ENCODE data around the gene PFDN1.

Gene PFDN1

GRCh38 chr5:140262839-140263238, 40.1 kb downstream of the PFDN1 start:
- no peaks in the 10 kb centered on the region for H3K9me3 ChIP-seq (ENCODE audit: control insufficient read depth, low read length)
- H3K27ac ChIP-seq (ENCODE audit: insufficient read depth, low read depth, low read length, poor library complexity, severe bottlenecking), result no peak overlapping the region
- H3K4me3 ChIP-seq (ENCODE audit: insufficient read depth, low read depth, low read length), result no peak overlapping the region
- peaks cover 7% of the 10 kb centered on the region for H3K4me1 ChIP-seq (ENCODE audit: control insufficient read depth, insufficient read depth, low read length)
- 77 to 92% methylated on average over 3 of the region's 3 CpGs for WGBS, 2 experiments
- H3K36me3 ChIP-seq (ENCODE audit: control insufficient read depth, insufficient read depth, low read length), result no peaks in the 10 kb centered on the region
- H3K27me3 ChIP-seq (ENCODE audit: control insufficient read depth, insufficient read depth, low read length, poor library complexity, severe bottlenecking), result no peaks in the 10 kb centered on the region

DNA sequence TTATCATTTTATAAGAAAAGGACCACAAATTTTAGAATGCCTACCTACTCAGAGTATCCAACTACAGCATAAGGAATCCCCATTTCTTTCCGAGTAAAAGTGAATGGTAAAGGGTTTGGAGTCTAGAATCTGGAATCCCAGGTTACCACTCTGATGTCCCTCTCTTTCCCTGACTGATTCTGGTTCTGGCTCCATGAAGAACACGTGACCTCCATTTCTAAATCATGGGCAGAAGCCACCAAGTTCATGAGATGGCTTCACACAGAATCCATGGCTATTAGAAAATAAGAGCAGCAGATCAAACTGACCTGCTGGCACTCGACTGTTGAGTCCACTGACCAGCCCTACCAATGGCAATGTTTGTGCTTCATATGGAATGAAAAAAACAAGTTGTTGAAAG, 40.7 kb downstream of the PFDN1 start:
- peaks cover 3% of the 10 kb centered on the region for H3K4me1 ChIP-seq (ENCODE audit: control insufficient read depth, insufficient read depth, low read length)
- 92 to 96% methylated on average over 3 of the region's 3 CpGs for WGBS, 2 experiments
- H3K36me3 ChIP-seq (ENCODE audit: control insufficient read depth, insufficient read depth, low read length), result no peaks in the 10 kb centered on the region
- H3K9me3 ChIP-seq (ENCODE audit: control insufficient read depth, low read length), result no peaks in the 10 kb centered on the region
- H3K27me3 ChIP-seq (ENCODE audit: control insufficient read depth, insufficient read depth, low read length, poor library complexity, severe bottlenecking), result no peaks in the 10 kb centered on the region
- no peak overlapping the region for H3K4me3 ChIP-seq (ENCODE audit: insufficient read depth, low read depth, low read length)
- no peak overlapping the region for H3K27ac ChIP-seq (ENCODE audit: insufficient read depth, low read depth, low read length, poor library complexity, severe bottlenecking)

GRCh38 chr5:140261403-140262171, 41.3 kb downstream of the PFDN1 start:
- 75 to 83% methylated on average over 6 to 8 of the region's 8 CpGs for WGBS, 2 experiments
- no peak overlapping the region for H3K27ac ChIP-seq (ENCODE audit: insufficient read depth, low read depth, low read length, poor library complexity, severe bottlenecking)

DNA sequence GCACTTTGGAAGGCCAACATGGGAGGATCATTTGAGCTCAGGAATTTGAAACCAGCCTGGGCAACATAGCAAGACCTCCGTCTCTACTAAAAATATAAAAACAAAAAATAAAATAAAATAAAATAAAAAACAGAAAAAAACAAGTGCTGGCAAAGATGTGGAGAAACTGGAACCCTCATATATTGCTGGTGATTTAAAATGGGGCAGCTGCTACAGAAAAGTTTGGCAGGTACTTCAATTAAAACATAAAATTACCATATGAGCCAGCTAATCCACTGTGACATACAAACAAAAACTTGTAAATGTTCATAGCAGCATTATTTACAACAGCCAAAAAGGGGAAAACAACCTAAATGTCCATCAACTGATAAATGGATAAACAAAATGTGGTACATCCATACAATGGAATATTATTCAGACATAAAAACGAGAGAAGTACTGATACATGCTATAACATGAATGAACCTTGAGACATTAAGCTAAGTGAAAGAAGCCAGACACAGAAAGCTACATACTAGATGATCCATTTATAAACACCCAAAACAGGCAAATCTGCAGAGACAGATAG, 42.7 kb downstream of the PFDN1 start:
- 100% methylated on average over 1 of the region's 2 CpGs; no CpG with 5 or more reads in 1 of the 2 experiments for WGBS, 2 experiments
- Histone ChIP-seq H3K27ac (ENCODE audit: insufficient read depth, low read depth, low read length, poor library complexity, severe bottlenecking) (no peak overlapping the region), H3K27me3 (ENCODE audit: control insufficient read depth, insufficient read depth, low read length, poor library complexity, severe bottlenecking) (no peaks in the 10 kb centered on the region), H3K9me3 (ENCODE audit: control insufficient read depth, low read length) (no peaks in the 10 kb centered on the region), H3K4me1 (ENCODE audit: control insufficient read depth, insufficient read depth, low read length) (no peaks in the 10 kb centered on the region), H3K36me3 (ENCODE audit: control insufficient read depth, insufficient read depth, low read length) (no peaks in the 10 kb centered on the region), H3K4me3 (ENCODE audit: insufficient read depth, low read depth, low read length) (no peak overlapping the region)

More at GRCh38 chr5:140261403-140262171, 41.3 kb downstream of the PFDN1 start:
- Histone ChIP-seq H3K4me3 (ENCODE audit: insufficient read depth, low read depth, low read length) (no peak overlapping the region), H3K27me3 (ENCODE audit: control insufficient read depth, insufficient read depth, low read length, poor library complexity, severe bottlenecking) (no peaks in the 10 kb centered on the region), H3K36me3 (ENCODE audit: control insufficient read depth, insufficient read depth, low read length) (no peaks in the 10 kb centered on the region), H3K4me1 (ENCODE audit: control insufficient read depth, insufficient read depth, low read length) (no peaks in the 10 kb centered on the region), H3K9me3 (ENCODE audit: control insufficient read depth, low read length) (no peaks in the 10 kb centered on the region)

DNA sequence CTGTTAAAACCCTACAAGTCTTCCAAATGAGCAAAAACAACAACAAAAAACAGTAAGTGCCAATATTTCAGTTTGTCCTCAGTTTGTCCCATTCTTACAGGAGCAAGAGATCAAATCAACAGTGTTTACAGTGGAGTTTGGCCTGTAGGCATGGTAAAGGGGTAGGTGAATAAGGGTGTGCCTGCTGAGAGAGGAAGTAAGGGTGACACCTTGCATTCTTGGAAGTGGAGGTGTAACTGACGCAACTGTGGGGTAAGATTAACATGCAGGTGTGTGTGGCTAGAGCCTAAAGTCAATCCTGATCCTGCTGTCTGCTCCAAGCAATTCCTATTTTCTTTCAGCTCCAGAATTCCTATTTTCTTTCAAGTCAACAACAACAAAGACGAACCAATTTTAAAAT, 43.4 kb downstream of the PFDN1 start:
- no peaks in the 10 kb centered on the region for H3K9me3 ChIP-seq (ENCODE audit: control insufficient read depth, low read length)
- H3K27me3 ChIP-seq (ENCODE audit: control insufficient read depth, insufficient read depth, low read length, poor library complexity, severe bottlenecking), result no peaks in the 10 kb centered on the region
- H3K27ac ChIP-seq (ENCODE audit: insufficient read depth, low read depth, low read length, poor library complexity, severe bottlenecking), result no peak overlapping the region
- WGBS, 2 experiments, result 92 to 94% methylated on average over 2 of the region's 2 CpGs
- no peaks in the 10 kb centered on the region for H3K4me1 ChIP-seq (ENCODE audit: control insufficient read depth, insufficient read depth, low read length)
- no peak overlapping the region for H3K4me3 ChIP-seq (ENCODE audit: insufficient read depth, low read depth, low read length)
- H3K36me3 ChIP-seq (ENCODE audit: control insufficient read depth, insufficient read depth, low read length), result no peaks in the 10 kb centered on the region

DNA sequence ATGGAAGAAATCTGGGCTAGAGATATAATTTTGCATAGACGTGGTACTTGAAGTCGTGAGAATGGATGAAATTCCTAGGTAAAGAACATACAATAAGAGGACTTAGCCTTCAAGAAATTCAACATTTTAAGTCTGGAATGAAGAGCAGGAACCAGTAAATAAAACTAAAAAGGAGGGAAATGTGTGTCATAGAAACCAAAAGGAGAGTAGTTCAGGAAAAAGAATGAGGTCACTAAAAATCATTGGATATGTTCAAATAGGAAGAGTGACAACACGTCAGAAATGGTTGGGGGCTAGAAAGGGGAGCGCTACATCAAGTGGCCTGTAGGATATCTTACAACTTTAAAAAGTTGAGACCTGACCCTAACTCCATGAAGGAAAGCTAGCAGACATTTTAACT, 44.0 kb downstream of the PFDN1 start:
- no peaks in the 10 kb centered on the region for H3K9me3 ChIP-seq (ENCODE audit: control insufficient read depth, low read length)
- peaks cover 3% of the 10 kb centered on the region for H3K4me1 ChIP-seq (ENCODE audit: control insufficient read depth, insufficient read depth, low read length)
- H3K27me3 ChIP-seq (ENCODE audit: control insufficient read depth, insufficient read depth, low read length, poor library complexity, severe bottlenecking), result no peaks in the 10 kb centered on the region
- no peak overlapping the region for H3K4me3 ChIP-seq (ENCODE audit: insufficient read depth, low read depth, low read length)
- H3K36me3 ChIP-seq (ENCODE audit: control insufficient read depth, insufficient read depth, low read length), result no peaks in the 10 kb centered on the region
- no peak overlapping the region for H3K27ac ChIP-seq (ENCODE audit: insufficient read depth, low read depth, low read length, poor library complexity, severe bottlenecking)
- WGBS, 2 experiments, result 93 to 97% methylated on average over 4 of the region's 4 CpGs

- WGBS, 2 experiments, result 87 to 94% methylated on average over 3 of the region's 3 CpGs
- H3K4me1 ChIP-seq (ENCODE audit: control insufficient read depth, insufficient read depth, low read length), result peaks cover 3% of the 10 kb centered on the region
- H3K27me3 ChIP-seq (ENCODE audit: control insufficient read depth, insufficient read depth, low read length, poor library complexity, severe bottlenecking), result no peaks in the 10 kb centered on the region
- H3K4me3 ChIP-seq (ENCODE audit: insufficient read depth, low read depth, low read length), result no peak overlapping the region
- no peaks in the 10 kb centered on the region for H3K9me3 ChIP-seq (ENCODE audit: control insufficient read depth, low read length)
- no peak overlapping the region for H3K27ac ChIP-seq (ENCODE audit: insufficient read depth, low read depth, low read length, poor library complexity, severe bottlenecking)
- H3K36me3 ChIP-seq (ENCODE audit: control insufficient read depth, insufficient read depth, low read length), result no peaks in the 10 kb centered on the region
Measured at GRCh38 chr5:140258016-140258415, 44.9 kb downstream of the PFDN1 start.

DNA sequence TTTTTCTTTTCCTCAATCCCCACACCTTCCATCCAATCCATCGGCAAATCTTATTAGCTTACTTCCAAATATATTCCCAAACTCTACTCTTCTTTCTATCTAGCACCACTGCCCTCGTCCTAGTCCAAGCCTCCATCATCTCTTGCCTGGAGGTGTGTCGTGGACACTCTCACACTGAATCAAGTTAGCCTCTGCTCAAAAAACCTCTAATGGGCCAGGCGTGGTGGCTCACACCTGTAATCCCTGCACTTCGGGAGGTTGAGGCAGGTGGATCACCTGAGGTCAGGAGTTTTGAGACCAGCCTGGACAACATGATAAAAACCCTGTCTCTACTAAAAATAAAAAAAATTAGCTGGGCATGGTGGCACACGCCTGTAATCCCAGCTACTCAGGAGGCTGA, 46.2 kb downstream of the PFDN1 start:
- H3K27me3 ChIP-seq (ENCODE audit: control insufficient read depth, insufficient read depth, low read length, poor library complexity, severe bottlenecking), result no peaks in the 10 kb centered on the region
- H3K9me3 ChIP-seq (ENCODE audit: control insufficient read depth, low read length), result no peaks in the 10 kb centered on the region
- H3K36me3 ChIP-seq (ENCODE audit: control insufficient read depth, insufficient read depth, low read length), result no peaks in the 10 kb centered on the region
- no peak overlapping the region for H3K27ac ChIP-seq (ENCODE audit: insufficient read depth, low read depth, low read length, poor library complexity, severe bottlenecking)
- no peak overlapping the region for H3K4me3 ChIP-seq (ENCODE audit: insufficient read depth, low read depth, low read length)
- 91 to 92% methylated on average over 6 of the region's 6 CpGs for WGBS, 2 experiments
- peaks cover 3% of the 10 kb centered on the region for H3K4me1 ChIP-seq (ENCODE audit: control insufficient read depth, insufficient read depth, low read length)

GRCh38 chr5:140255460-140256157, 47.3 kb downstream of the PFDN1 start:
- Histone ChIP-seq H3K36me3 (ENCODE audit: control insufficient read depth, insufficient read depth, low read length) (no peaks in the 10 kb centered on the region), H3K4me3 (ENCODE audit: insufficient read depth, low read depth, low read length) (no peak overlapping the region), H3K27ac (ENCODE audit: insufficient read depth, low read depth, low read length, poor library complexity, severe bottlenecking) (no peak overlapping the region), H3K9me3 (ENCODE audit: control insufficient read depth, low read length) (no peaks in the 10 kb centered on the region), H3K4me1 (ENCODE audit: control insufficient read depth, insufficient read depth, low read length) (peaks cover 3% of the 10 kb centered on the region), H3K27me3 (ENCODE audit: control insufficient read depth, insufficient read depth, low read length, poor library complexity, severe bottlenecking) (no peaks in the 10 kb centered on the region)
- WGBS, 2 experiments, result 91% methylated on average over 4 of the region's 4 CpGs

- H3K36me3 ChIP-seq (ENCODE audit: control insufficient read depth, insufficient read depth, low read length), result no peaks in the 10 kb centered on the region
- H3K27me3 ChIP-seq (ENCODE audit: control insufficient read depth, insufficient read depth, low read length, poor library complexity, severe bottlenecking), result no peaks in the 10 kb centered on the region
- WGBS, 2 experiments, result 91 to 92% methylated on average over 4 of the region's 4 CpGs
- no peaks in the 10 kb centered on the region for H3K9me3 ChIP-seq (ENCODE audit: control insufficient read depth, low read length)
- H3K27ac ChIP-seq (ENCODE audit: insufficient read depth, low read depth, low read length, poor library complexity, severe bottlenecking), result no peak overlapping the region
- H3K4me3 ChIP-seq (ENCODE audit: insufficient read depth, low read depth, low read length), result no peak overlapping the region
- H3K4me1 ChIP-seq (ENCODE audit: control insufficient read depth, insufficient read depth, low read length), result peaks cover 3% of the 10 kb centered on the region
Measured at GRCh38 chr5:140253985-140254384, 48.9 kb downstream of the PFDN1 start.
